Forelimb muscle (tissue), 1 donor: ENCODE results near the gene PLD1. TPM values are rescaled to one million over a fixed set of nuclear protein-coding genes. Genes with fewer than 3 reads are reported as not detected.
A peak's percentile ranks its signal among the peaks of the same experiment; 100 is the strongest.

Source experiments
- DNase-seq: peaks from one replicate; pipeline ENCODE4 v3.0.0-alpha.2; 2013; ENCODE audit warnings: low read depth
- polyA plus RNA-seq: library from polyadenylated mRNA; unstranded; fragments of 120-200 nt; gene quantifications from one replicate; pipeline ENCODE4 v1.2.1, GENCODE V29; 2013; ENCODE audit not compliant: insufficient read length

PLD1 gene
- polyA plus RNA-seq, 1 donor = 11.3 TPM

DNA sequence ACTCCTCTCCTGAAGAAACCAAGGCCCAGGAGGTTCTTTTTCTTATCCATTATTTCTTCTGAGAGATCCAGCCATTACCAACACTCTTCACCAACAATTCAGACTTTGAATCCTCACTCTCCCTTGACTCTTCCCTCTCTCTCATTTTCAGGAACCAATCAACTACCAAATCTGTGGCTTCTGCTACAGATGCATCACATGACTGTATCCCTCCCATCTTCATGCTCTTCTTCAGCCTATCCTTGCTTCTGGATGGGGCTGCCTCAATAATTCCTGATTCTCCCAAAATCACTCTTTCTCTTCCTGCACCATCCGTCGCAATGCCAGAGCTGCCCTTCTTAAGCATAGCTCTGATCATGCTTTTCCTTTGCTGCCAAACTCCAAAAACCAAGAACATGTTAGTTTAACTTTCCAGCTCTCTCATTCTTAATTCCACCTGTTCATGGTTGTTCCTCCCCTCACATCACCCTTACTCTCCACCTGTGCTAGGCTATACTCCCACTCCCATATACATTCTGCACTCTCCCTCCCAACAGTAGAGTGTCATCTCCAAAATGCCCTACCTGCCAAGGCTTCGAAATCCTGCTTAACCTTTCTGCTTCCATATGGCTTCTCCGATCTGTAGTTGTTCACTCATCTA lies 13.5 kb downstream of the PLD1 start:
- no peak for DNase-seq

DNA sequence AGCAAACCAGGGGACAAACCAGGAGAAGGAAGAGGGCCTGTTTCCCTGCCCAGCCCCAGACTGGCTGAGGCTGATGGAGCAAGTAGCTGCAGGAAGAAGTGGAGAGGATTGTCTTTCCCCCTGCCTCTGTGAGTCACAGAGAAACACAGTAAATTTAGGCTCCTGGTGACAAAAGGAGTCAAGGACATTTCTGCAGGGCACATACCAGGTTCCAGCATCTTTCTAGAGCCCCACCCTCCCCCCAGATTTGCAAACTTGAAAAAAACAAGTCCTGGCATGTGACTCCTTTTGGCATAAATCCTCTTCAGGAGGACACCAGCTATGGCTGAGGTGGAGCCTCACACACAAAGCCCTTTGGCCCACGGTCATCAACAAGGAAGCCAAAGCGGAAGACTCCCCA lies 17.8 kb downstream of the PLD1 start:
- no peak for DNase-seq

DNA sequence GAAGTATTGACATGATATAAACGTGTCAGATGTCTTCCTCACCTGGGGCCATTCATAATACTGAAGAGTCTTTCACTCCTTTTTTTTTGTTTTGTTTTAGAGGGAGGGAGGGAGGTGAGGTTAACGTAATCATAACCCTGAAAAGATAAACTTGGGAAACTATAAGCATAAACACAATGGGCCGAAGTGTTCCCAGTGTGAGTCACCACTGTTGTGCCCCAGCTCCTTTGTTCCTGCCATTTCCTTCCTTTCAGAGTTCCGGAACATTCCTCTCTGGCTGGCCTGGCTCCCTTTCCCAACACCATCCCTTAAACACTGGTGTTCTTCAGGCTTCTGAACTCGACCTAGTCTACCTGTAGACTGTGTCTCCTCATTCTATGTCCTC lies 18.6 kb downstream of the PLD1 start:
- DNase-seq = no peak

DNA sequence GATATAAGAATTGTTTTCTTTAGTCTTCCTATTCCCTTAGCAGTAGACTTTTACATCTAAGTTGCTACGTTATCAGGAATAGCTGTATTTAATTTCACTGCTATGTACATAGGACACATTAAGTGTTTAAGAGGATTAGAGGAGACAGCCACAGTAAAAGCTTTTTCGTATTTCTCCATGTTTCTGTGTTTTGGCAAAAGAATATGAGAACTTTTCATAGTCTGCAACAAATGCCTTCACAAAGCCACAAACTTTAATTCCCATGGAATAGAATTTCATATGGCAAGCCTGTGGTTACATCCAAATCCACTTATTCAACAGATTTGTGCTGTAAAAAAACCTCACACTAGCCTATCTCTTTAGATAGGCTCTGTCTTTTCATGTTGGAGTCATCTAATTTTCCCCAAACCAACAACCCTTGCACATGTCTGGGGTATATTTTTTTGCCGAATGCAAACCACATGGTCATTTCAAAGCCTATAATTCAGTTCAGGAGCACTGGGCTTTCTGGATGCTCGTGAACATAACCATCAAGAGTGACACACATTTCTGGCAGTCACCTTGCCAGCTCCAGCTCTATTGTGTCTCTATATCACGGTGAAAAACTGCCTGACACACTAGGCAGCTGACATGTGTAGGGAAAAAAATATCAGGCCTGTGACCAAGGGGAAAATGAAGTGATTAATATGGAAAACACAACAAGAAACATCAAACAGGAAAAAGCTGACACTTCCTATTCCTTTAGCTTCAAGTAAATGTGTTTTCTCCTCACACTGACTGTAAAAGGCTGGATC lies 19.2 kb downstream of the PLD1 start:
- no peak for DNase-seq

DNA sequence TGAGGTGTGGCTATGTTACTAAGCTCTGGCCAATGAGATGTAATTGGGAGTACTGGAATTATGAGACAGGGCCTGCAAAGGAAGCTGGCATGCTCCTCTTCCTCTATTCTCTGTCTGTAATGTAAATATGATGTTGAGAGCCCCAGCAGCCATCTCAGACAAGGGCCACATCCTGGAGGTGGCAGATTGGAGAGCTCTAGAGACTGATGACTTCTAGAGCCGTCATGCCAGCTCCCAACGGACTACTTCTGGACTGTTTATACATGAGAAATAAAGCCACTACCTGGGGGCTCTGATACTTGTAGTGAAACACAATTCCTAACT lies 19.7 kb downstream of the PLD1 start:
- DNase-seq = no peak

DNA sequence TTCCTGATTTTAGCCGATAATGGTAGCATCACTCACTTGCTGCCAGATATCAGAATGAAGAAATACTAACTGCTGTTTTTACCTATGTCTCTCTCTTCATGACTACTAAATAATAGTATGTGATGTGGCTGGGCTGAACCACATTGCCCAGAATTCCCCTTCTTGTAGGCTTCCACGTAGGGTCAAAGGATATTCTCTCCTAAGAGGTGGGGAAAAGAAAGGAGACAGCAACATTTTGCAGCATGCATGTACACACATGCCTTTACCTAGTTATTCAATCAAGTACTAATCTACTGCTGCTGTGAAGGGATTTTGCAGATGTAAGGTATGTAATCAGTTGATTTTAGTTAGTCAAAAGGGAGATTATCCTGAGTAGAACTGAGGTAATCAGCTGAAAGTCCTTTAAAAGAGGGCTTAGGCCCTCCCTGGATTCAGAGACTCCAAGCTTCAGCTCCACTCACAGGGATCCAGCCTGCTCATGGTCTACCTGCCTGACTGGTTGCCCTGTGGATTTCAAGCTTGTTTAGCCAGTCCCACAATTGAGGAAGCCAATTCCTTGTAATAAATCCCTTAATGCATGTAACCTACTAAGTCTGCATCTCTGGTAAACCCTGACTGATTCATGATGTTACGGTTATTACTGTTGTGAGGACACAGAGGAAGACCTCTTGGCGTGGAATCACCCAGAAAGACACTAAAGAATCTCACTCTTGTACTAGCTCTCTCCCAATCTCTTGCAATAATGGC lies 20.4 kb downstream of the PLD1 start:
- no peak for DNase-seq

DNA sequence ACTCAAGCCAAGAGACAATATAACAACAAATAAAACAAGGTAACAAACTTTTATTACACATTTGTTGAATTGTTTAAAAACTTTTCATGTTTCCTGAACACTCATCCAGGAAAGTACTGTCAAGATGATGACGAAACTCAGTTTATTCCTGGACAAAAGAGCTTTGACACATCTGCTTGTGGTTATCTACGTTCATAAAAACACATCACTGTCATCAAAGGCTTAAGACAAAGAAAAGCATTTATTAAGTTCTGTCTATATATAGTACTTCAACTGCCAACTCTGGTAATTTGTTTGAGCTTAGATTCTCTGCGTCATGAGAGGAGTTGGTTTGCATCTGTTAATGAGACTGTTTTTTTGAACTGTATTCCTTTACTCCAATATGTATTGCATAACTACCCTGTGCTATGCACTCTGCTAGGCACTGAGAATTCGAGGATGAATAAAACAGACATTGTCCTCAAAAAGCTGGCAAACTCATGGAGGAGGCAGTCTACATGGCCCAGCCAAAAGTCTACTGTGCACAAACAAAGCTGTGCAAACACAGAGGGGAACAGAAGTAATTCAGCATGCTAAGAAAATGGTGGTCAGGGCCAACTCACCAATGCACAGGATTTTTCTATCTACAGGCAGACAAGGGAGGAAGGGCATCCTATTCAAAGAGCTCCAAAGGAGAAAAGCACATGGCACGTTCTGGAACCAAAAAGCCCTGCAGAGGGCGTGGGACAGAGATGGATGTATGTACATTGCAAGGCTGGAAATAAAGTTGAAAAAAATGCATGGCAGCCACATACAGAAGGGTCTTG lies 21.5 kb downstream of the PLD1 start:
- no peak for DNase-seq

DNA sequence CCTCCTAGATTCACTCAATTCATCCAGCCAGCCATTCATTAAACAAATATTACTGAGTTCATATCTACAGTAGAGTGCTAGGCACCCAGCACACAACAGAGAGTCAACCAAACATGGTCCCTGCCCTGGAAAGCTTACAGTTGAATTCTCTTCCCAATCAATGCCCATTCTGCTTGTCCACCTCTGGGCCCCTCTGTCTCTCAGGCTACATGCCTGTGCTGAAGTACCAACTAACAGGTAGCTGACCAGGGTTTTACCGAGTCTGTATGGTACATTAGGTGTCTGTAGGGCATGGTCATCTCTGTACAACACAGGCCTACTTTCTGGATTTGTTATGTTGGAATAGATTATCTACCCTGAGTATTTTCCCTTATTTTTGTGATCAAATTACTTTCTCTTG lies 23.3 kb downstream of the PLD1 start:
- DNase-seq = no peak

DNA sequence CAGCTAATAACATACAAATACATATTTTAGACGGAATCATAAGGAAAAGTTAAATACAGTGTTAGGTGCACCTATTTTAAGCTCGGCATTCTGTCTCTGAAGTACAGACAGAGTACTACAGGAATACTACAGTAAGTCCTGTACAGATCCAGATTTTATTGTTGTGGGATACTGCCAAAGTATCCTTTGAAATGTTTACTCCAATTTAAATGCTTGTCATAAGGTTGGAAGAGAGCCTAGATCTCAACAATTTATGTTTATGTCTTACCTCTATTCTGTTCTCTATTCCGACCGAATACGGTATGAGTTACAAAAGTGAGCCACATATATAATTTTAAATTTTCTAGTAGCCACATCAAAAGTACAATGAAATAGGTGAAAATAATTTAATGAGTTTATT lies 25.3 kb downstream of the PLD1 start:
- DNase-seq = no peak

DNA sequence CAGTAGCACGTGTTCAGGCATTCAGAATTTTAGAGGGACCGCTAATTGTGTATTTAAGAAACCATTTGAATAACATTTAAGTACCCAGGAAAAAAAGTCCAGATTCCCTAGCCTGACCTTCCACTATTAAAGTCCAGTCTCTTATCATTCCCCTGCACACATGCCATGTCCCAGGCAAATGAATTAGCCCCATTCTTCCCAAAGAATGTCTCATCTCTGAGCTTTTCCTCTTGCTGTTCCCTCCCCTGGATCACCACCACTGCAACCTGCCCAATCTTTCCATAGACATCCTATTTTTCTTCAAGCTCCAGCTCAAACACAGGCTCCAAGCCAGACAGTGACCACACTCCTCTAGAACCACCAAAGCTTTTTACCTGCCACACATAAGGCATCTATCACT lies 25.9 kb downstream of the PLD1 start:
- no peak for DNase-seq

DNA sequence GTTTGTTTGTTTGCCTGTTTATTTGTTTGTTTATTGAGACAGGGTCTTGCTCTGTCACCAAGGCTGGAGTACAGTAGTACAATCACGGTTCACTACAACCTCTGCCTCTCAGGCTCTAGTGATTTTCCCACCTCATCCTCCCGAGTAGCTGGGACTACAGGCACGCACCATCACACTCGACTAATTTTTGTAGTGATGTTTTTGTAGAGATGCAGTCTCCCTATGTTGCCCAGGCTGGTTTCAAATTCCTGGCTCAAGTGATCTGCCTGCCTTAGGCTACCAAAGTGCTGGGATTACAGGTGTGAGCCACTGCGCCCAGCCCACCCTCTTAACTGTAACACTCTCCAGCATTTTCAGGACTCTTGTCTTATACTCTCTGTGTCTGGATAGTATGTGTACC lies 26.7 kb downstream of the PLD1 start:
- DNase-seq = no peak

DNA sequence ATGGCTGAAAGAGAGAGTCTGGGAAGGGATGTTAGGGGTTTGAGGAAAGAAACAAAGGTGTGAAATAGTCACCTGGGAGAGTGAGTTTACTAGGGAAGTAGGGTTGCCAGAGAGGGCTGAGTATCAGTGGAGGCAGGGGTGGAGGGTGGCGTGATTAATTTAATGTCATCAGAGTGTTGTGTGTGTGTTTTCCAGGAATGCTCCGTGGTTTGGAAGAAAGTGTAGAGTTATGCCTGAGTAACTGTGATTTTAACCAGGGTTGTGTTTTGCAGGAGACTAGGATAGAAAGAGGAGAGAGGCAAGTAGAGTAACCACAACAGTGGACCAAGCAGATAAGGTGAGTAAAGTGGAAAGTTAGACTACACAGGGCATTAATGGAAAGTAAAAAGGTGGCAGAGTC lies 27.2 kb downstream of the PLD1 start:
- DNase-seq = no peak

DNA sequence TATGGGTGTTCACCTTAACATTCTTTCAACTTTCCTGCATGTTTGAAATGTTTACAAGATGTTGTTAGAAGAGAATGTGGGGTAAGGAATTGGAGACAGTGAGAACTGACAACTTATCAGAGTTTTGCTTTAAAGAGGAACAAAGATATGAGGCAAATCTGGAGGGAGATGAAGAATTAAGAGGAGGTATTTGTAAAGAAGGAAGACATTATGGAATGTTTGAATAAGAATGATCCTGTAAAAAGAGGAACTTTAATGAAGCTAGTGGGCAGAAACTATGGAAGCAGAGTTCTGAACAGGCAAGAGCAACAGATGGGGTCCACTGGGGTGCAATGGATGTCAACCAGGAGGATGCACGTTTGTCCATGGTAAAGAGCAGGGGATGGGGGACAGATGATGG lies 27.7 kb downstream of the PLD1 start:
- no peak for DNase-seq

DNA sequence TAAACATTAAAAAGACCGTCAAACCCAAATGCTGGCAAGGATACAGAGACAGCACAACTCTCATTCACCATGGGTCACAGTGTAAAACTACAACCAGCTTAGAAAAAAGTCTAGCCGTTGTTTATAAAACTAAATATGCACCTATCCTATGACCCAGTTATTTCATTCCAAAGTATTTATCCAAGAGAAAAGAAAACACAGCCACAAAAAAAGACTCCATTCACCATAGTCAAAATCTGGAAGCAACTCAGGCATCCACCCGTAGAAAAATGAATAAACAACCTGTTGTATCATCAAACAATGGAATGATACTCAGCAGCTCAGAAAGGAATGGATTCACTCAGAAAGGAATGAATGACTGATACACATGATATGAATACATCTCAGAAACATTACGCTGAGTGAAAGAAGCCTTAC lies 28.6 kb downstream of the PLD1 start:
- no peak for DNase-seq

DNA sequence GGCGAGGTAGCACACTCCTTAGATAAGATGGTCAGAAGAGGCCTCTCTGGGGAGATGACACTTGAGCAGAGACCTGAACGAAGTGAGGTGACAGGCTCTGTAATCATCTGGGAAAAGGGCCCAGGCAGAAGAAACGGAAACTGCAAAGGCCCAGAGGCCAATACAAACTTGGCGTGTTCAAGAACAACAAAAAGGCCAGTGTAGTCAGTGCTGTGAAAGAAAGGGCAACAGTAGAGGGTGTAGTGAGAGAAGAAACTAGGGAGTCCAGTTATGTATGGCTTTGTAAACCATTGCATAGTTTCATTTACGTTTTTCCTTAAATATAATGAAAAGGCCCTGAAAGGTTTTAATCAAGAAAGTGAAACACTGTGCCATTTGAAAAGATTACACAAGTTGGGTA lies 31.8 kb downstream of the PLD1 start:
- no peak for DNase-seq

DNA sequence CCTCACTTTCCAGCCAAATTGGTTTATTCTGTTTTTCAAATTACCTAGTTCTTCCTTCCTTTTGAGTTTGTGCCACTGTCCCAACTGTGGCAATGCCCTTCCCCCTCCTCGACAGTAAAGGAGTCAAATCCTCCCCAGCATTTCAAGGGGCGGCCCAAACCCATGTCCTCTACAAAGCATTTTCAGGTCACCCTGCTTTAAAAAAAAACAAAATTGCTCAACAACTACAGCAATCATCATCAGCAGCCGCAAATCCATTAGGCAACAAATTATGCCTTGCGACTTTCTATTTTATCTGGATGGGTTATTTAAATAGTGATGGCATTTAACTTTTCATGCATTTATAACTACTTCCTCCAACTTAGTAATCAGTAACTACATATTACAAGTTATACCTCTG lies 32.7 kb downstream of the PLD1 start:
- DNase-seq = no peak

DNA sequence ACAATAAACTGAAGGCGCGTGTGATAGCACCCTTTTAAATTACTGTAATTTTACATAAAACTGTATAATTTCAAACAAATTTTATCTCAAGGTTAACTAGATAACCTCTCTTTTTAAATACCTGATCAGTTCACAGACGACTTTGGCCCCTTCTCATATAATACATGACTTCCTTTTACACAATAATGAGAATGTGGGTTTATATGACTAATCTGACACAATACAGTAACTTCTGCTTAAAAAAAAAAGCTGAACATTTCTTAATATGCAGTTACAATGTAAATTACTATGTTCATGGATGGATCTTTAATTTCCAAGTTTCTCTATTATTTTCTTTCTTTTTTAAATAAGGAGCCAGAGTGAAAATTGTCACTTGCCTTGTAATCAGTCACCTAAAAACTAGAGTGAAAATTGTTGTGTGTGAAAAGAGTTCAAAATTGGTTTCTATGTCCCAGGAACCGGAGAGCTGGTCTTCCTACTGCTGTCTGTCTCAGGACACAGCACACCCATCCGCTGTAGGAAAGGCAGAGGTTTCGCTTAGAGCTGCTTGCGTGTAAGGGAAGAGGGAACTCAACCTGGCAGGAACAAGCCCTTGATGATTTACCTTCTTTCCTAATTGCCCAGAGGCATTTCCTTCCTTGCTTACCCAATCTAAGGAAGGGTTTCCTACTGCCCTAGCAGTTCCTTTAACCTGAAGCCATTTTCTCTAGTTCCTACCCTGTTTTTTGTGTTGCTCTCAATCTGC lies 33.3 kb downstream of the PLD1 start:
- DNase-seq = no peak

DNA sequence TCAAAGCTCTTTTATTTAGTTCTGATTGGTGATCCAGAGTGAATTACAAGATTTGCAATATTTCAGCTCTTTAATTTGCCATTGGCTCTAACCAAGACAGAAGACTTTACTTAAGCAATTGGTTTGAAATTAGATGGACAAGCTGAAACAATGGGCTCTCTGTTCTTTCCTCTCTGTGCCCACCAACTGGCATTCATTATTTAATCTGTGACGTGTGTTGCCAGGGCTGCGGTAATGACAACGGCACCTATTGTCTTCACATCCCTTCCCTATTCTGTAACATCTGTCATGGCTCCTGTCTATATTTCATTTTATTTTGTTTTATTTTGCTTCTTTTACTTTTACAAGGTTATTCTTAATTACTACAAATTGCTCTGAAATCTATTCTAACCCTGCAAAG lies 33.9 kb downstream of the PLD1 start:
- DNase-seq = no peak

DNA sequence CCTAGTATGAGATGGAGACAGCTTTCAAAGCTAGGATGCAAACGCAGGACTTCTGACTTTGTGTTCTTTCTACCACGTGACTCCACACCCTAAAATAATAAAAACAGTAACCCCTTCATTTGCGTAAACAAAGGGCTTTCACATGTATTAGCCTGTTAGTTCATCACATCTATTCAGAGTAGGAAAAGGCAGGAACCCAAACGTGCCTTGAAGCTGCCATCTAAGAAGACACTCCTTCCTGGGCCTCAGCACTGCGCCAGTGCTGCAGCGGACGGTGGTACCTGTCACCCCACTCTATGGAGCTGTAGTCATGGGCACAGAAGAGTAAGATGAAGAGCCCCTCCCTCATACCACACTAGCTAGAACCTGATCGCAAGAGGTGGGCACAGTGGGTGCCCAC lies 34.3 kb downstream of the PLD1 start:
- no peak for DNase-seq

DNA sequence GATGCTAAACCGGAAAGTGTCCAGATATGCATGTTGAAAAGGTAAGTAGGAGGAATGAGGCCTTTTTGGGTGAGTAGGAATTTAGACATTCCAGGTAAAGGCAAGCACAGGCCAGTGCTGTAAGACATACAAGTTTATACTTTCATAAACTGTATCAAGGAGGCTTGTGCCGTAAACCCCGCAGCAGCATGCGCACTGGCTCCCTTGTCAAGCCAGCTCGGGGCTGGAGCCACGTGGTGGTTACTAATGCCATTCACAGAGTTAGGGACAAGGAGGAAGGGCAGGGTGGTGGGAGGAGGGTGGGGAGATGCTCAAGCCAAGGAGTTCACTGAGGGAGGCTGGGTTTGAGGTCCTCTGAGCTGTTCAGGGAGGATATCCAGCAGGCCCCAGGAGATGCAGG lies 35.8 kb downstream of the PLD1 start:
- DNase-seq = no peak

DNA sequence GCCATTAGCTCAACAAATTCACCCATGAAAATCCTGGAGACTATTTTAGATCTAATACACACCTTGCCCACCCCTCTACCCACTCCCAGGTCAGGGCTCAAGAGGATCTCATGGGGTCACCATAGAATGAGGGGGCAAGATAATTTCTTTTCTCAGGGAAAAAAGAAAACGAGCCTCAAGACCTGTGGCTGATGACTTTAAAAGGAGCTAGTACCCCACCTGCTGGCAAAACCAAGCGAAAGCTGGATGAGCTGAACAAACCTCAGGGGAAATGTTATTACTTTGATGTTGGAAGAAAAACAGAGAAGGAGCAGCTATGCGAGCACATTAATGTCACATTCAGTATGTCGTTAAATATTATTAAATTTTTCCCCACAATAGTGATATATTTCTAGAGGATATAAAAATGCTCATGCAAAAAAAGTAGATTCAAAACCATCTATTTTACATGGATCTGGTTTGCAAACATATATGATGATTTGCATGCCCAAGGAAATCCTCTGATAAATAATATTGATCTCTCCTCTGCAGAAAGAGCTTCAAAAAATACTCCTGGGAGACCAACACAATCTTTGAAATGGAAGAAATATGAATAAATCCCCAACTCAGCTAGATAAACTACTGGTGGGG lies 37.7 kb downstream of the PLD1 start:
- DNase-seq = peak; percentile 55
